ENCODE results near the gene EXOSC7.

EXOSC7 gene

DNA sequence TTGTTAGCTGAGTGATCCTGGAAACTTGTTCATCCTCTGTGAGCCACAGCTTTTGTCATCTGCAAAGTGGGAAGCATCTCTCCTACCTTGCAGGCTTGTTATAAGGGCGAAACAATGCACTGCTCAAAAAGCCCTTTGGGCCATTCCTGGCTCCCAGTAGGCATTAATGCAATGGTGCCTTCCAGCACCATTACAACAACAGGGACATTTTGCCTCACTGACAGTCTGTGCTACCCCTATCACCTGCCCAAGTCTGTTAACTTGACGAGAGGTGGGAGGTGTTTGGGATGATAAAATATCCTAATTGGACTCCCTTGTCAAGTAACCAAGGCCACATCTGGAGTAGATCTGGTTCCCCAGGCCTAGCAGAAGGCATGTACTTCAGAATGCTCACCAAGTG, 44.3 kb upstream of the EXOSC7 start:
- H4K8ac ChIP-seq (ENCODE audit: low read depth, low read length) = no peak overlapping the region
- H3K27ac ChIP-seq (ENCODE audit: low read depth, low read length) = no peak overlapping the region
- H3K27me3 ChIP-seq (ENCODE audit: insufficient read depth, low read length, poor library complexity) = no peaks in the 10 kb centered on the region
- H3K79me2 ChIP-seq (ENCODE audit: control insufficient read depth, insufficient read depth, low read length) = no peaks in the 10 kb centered on the region
- no peak overlapping the region for H3K56ac ChIP-seq (ENCODE audit: low read length)
- no peak overlapping the region for H3K4me3 ChIP-seq (ENCODE audit: low read length)
- no peak overlapping the region for H3K4me2 ChIP-seq (ENCODE audit: low read length)
- no peak overlapping the region for H3K9ac ChIP-seq (ENCODE audit: low read length)
- H3K79me1 ChIP-seq (ENCODE audit: low read length) = no peaks in the 10 kb centered on the region
- no peak overlapping the region for H2BK15ac ChIP-seq (replicated peaks; ENCODE audit: low read depth)
- no peak overlapping the region for H2AK5ac ChIP-seq (ENCODE audit: low read length)
- no peaks in the 10 kb centered on the region for H3K4me1 ChIP-seq (ENCODE audit: control insufficient read depth, low read depth, low read length)
- H3K23ac ChIP-seq (ENCODE audit: low read length) = no peak overlapping the region
- no peak overlapping the region for H2BK5ac ChIP-seq (ENCODE audit: low read length)
- no peaks in the 10 kb centered on the region for H3K36me3 ChIP-seq (ENCODE audit: control insufficient read depth, insufficient read depth, low read length)
- no CpG with 5 or more reads among the region's 2 CpGs for WGBS (ENCODE audit: extremely low coverage, insufficient coverage, low lambda C conversion rate)
- no peak for DNase-seq
- H4K5ac ChIP-seq (ENCODE audit: low read length) = no peak overlapping the region
- no peak overlapping the region for H2BK120ac ChIP-seq (ENCODE audit: low read depth, low read length)
- no peak overlapping the region for H3K4ac ChIP-seq (ENCODE audit: low read depth, low read length)
- H3K18ac ChIP-seq (ENCODE audit: low read length) = no peak overlapping the region

DNA sequence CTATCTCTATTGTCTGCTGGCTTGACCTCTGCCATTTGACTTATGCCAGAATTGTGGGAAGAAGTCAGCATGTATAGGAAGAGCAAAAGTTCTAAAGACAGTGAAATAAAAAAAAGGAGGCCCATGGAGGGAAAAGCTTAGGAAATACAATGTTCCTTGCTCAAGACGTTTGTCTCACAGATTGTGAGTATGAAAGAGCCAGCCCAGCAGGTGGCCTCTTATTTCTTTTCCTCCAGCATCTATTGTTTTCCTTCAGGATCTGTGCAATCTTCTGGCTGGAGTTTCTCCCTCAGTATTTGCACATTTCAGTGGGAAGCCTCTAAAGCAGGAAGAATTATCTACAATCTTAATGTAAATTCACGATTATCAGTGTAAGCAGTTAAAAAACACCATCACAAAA, 43.8 kb upstream of the EXOSC7 start:
- H3K79me1 ChIP-seq (ENCODE audit: low read length) = no peaks in the 10 kb centered on the region
- no peak overlapping the region for H3K27ac ChIP-seq (ENCODE audit: low read depth, low read length)
- no CpG with 5 or more reads among the region's 2 CpGs for WGBS (ENCODE audit: extremely low coverage, insufficient coverage, low lambda C conversion rate)

DNA sequence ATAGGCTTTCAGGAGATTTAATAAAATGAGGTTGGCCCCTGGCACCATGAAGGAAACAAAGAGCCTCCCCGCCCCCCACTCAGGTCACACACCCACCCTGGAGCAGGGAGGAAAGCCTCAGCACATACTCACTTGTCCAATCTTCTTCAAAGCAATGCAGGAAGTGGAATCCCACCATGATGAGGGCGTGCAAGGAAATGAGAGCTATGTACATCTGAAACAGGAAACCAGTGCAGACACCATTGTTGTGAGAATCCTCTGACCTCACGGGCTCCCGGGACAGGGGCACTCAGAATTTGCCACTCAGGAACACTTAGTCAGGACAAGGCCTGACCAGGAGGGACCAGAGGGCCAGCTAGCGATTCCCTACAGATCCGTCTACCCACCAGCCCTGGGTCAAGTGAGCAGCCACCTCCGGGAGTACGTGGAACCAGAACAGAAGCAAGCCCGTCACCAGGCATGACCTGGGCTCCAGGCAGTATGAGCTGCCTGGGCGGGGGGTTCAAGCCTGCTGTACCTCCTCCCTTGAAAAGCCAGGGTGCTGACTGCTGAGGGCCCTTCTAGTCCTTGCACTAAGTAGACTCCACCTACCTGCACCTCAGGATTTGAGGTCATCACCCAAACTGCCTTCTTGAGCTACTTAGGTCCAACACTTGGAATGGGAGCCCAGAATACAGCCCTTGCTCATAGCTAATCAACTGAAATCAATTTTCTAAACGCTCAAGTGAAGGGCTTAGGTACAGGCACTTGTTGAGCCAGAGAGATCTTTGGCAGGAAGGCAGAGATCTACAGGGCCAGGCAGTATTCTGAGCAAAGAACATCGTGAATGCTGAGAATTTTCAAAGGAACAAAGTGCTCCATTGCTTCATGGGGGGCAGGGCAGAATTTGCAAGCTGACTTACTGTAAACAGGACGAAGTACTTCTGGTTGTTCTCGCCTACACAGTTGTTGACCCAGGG, 42.8 kb upstream of the EXOSC7 start:
- Histone ChIP-seq H3K56ac (ENCODE audit: low read length) (no peak overlapping the region), H2AK5ac (ENCODE audit: low read length) (no peak overlapping the region), H3K18ac (ENCODE audit: low read length) (no peak overlapping the region), H3K79me1 (ENCODE audit: low read length) (no peaks in the 10 kb centered on the region), H3K9ac (ENCODE audit: low read length) (no peak overlapping the region), H3K23ac (ENCODE audit: low read length) (no peak overlapping the region), H3K4ac (ENCODE audit: low read depth, low read length) (no peak overlapping the region), H3K4me3 (ENCODE audit: low read length) (no peak overlapping the region), H4K5ac (ENCODE audit: low read length) (no peak overlapping the region), H3K79me2 (ENCODE audit: control insufficient read depth, insufficient read depth, low read length) (no peaks in the 10 kb centered on the region), H3K27ac (ENCODE audit: low read depth, low read length) (no peak overlapping the region), H2BK15ac (replicated peaks; ENCODE audit: low read depth) (no peak overlapping the region), H2BK5ac (ENCODE audit: low read length) (no peak overlapping the region), H4K8ac (ENCODE audit: low read depth, low read length) (no peak overlapping the region), H3K4me1 (ENCODE audit: control insufficient read depth, low read depth, low read length) (no peaks in the 10 kb centered on the region), H3K4me2 (ENCODE audit: low read length) (no peak overlapping the region), H3K36me3 (ENCODE audit: control insufficient read depth, insufficient read depth, low read length) (no peaks in the 10 kb centered on the region), H3K27me3 (ENCODE audit: insufficient read depth, low read length, poor library complexity) (no peaks in the 10 kb centered on the region), H2BK120ac (ENCODE audit: low read depth, low read length) (no peak overlapping the region)
- WGBS (ENCODE audit: extremely low coverage, insufficient coverage, low lambda C conversion rate) = no CpG with 5 or more reads among the region's 14 CpGs
- DNase-seq = no peak

More for the DNA sequence above, 43.8 kb upstream of the EXOSC7 start:
- Histone ChIP-seq H3K36me3 (ENCODE audit: control insufficient read depth, insufficient read depth, low read length) (no peaks in the 10 kb centered on the region), H2AK5ac (ENCODE audit: low read length) (no peak overlapping the region), H2BK15ac (replicated peaks; ENCODE audit: low read depth) (no peak overlapping the region), H3K4ac (ENCODE audit: low read depth, low read length) (no peak overlapping the region), H4K5ac (ENCODE audit: low read length) (no peak overlapping the region), H3K23ac (ENCODE audit: low read length) (no peak overlapping the region), H3K56ac (ENCODE audit: low read length) (no peak overlapping the region), H3K4me3 (ENCODE audit: low read length) (no peak overlapping the region), H2BK5ac (ENCODE audit: low read length) (no peak overlapping the region), H3K4me1 (ENCODE audit: control insufficient read depth, low read depth, low read length) (no peaks in the 10 kb centered on the region), H3K18ac (ENCODE audit: low read length) (no peak overlapping the region), H3K9ac (ENCODE audit: low read length) (no peak overlapping the region), H3K27me3 (ENCODE audit: insufficient read depth, low read length, poor library complexity) (no peaks in the 10 kb centered on the region), H3K4me2 (ENCODE audit: low read length) (no peak overlapping the region), H4K8ac (ENCODE audit: low read depth, low read length) (no peak overlapping the region), H3K79me2 (ENCODE audit: control insufficient read depth, insufficient read depth, low read length) (no peaks in the 10 kb centered on the region), H2BK120ac (ENCODE audit: low read depth, low read length) (no peak overlapping the region)
- no peak for DNase-seq

DNA sequence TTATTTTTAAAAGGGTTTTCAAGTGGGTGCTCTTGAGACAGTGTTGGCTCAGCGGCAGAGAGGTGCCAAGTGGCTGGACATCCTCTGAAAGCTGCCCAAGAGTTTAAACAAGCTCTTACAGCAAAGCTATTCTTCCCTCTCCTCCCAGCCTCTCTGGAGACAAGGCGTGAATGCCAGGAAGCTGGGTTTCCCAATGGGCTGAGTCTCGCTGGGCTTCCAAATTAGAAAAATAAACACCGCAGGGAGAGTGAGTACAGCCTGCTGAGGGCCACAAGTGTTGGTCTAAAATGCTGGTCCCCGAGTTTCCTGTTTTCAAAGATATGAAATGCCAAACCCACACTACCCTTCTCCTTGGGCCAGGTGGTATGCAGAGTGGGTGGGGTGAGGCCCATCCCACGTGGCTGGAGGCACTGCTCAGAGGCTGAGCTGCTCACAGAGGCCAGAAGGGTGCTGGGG, 36.4 kb upstream of the EXOSC7 start:
- Histone ChIP-seq H3K36me3 (ENCODE audit: control insufficient read depth, insufficient read depth, low read length) (no peaks in the 10 kb centered on the region), H3K4me2 (ENCODE audit: low read length) (no peak overlapping the region), H3K18ac (ENCODE audit: low read length) (no peak overlapping the region), H4K5ac (ENCODE audit: low read length) (no peak overlapping the region), H3K23ac (ENCODE audit: low read length) (no peak overlapping the region), H3K27me3 (ENCODE audit: insufficient read depth, low read length, poor library complexity) (no peaks in the 10 kb centered on the region), H3K4me3 (ENCODE audit: low read length) (no peak overlapping the region), H3K4me1 (ENCODE audit: control insufficient read depth, low read depth, low read length) (no peaks in the 10 kb centered on the region), H3K4ac (ENCODE audit: low read depth, low read length) (no peak overlapping the region), H3K27ac (ENCODE audit: low read depth, low read length) (no peak overlapping the region), H3K79me2 (ENCODE audit: control insufficient read depth, insufficient read depth, low read length) (no peaks in the 10 kb centered on the region), H2BK120ac (ENCODE audit: low read depth, low read length) (no peak overlapping the region), H3K56ac (ENCODE audit: low read length) (no peak overlapping the region), H3K79me1 (ENCODE audit: low read length) (peaks cover 5% of the 10 kb centered on the region), H2AK5ac (ENCODE audit: low read length) (no peak overlapping the region), H4K8ac (ENCODE audit: low read depth, low read length) (no peak overlapping the region), H3K9ac (ENCODE audit: low read length) (no peak overlapping the region), H2BK5ac (ENCODE audit: low read length) (no peak overlapping the region), H2BK15ac (replicated peaks; ENCODE audit: low read depth) (no peak overlapping the region)
- WGBS (ENCODE audit: extremely low coverage, insufficient coverage, low lambda C conversion rate) = no CpG with 5 or more reads among the region's 6 CpGs
- no peak for DNase-seq

DNA sequence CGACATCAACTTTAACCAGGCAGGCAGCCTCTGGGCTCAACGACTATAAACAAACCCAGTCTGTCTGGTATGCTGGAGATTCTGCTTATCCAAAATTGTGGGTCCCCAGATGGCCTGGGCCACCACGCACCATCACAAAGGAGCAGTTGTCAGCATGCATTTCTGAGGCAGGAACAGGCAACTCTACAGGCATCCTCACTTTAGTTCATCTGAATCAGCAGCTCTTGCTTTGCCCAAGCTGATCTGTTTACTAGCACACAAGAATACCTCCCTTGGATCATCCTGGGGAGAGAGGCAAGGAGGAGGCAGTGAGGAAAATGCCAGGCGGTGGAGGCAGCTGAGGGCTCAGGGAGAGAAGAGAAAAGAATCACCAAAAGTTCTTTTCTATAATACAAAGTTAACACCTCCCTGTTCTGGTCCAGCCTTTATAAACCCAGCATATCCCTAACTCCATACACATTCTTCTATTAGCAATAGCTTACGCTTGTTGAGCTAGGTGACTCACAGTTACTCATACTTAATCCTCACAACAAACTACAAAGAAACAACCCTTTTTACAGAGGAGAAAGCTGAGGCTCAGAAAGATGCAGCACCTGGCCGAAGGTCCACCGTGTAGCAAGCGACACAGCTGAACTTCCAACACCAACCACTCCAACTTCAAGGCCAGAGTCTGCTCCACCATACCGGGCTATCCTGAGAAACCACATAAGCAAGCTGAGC, 33.7 kb upstream of the EXOSC7 start:
- no peak overlapping the region for H3K4me3 ChIP-seq (ENCODE audit: low read length)
- no peak overlapping the region for H2BK120ac ChIP-seq (ENCODE audit: low read depth, low read length)
- H3K4ac ChIP-seq (ENCODE audit: low read depth, low read length) = no peak overlapping the region
- H3K4me1 ChIP-seq (ENCODE audit: control insufficient read depth, low read depth, low read length) = no peaks in the 10 kb centered on the region
- H4K8ac ChIP-seq (ENCODE audit: low read depth, low read length) = no peak overlapping the region
- H2AK5ac ChIP-seq (ENCODE audit: low read length) = no peak overlapping the region
- H3K27ac ChIP-seq (ENCODE audit: low read depth, low read length) = no peak overlapping the region
- DNase-seq = no peak
- H3K27me3 ChIP-seq (ENCODE audit: insufficient read depth, low read length, poor library complexity) = no peaks in the 10 kb centered on the region
- no peak overlapping the region for H2BK5ac ChIP-seq (ENCODE audit: low read length)
- no CpG with 5 or more reads among the region's 9 CpGs for WGBS (ENCODE audit: extremely low coverage, insufficient coverage, low lambda C conversion rate)
- H3K23ac ChIP-seq (ENCODE audit: low read length) = no peak overlapping the region
- peaks cover 6% of the 10 kb centered on the region for H3K79me1 ChIP-seq (ENCODE audit: low read length)
- H4K5ac ChIP-seq (ENCODE audit: low read length) = no peak overlapping the region
- H3K9ac ChIP-seq (ENCODE audit: low read length) = no peak overlapping the region
- H3K18ac ChIP-seq (ENCODE audit: low read length) = no peak overlapping the region
- H3K79me2 ChIP-seq (ENCODE audit: control insufficient read depth, insufficient read depth, low read length) = no peaks in the 10 kb centered on the region
- H3K4me2 ChIP-seq (ENCODE audit: low read length) = no peak overlapping the region
- no peak overlapping the region for H2BK15ac ChIP-seq (replicated peaks; ENCODE audit: low read depth)
- H3K36me3 ChIP-seq (ENCODE audit: control insufficient read depth, insufficient read depth, low read length) = no peaks in the 10 kb centered on the region
- no peak overlapping the region for H3K56ac ChIP-seq (ENCODE audit: low read length)

All from mesendoderm (in vitro differentiated cells).